NT2/D1 (cell line): ENCODE measurements around the gene FBH1.

ENCODE experiments used
- YY1 ChIP-seq: IDR thresholded peaks from 2 replicates; pipeline ENCODE4 v1.6.1; 2011; ENCODE audit not compliant: insufficient read length, insufficient read depth
- ZNF274 ChIP-seq: IDR thresholded peaks from 2 replicates; pipeline ENCODE4 v1.6.1; 2011; ENCODE audit warnings: mild to moderate bottlenecking, low read depth, low read length

GRCh38 chr10:5882961-5883360 is 7.1 kb upstream of the FBH1 start:
- no peak for TF ChIP-seq ZNF274
- no peak for TF ChIP-seq YY1
